Right ventricle myocardium superior (tissue), 1 donor: Measurements from ENCODE around the gene NSMF. TPM values are rescaled to one million over a fixed set of nuclear protein-coding genes. Genes with fewer than 3 reads are reported as not detected.
"Not testable (repeated sequence)": the region's sequence is repeated elsewhere in the genome, so short reads cannot be mapped to it uniquely, and the experiment has no call there.

Experiments used
- ATAC-seq: fragments of 200-7000 bp; cut with Tn5 transposase; one replicate; pipeline ENCODE4 v1.9.1; 2020; ENCODE audit warnings: mild to moderate bottlenecking; ENCODE audit not compliant: poor library complexity
- DNase-seq: peaks from one replicate; pipeline ENCODE4 v3.0.0-alpha.2; 2020
- intact Hi-C: fragments of 100-400 bp; cut with DNase I; formaldehyde crosslinking; loops from one replicate; pipeline ENCODE4 v1.11.2; 2022
- total RNA-seq: library from RNA; stranded (reverse); fragmentation: NEBNext Ultra II Directional; extraction: Animal tissue kit (Norgen Biotek cat#: 25700); gene quantifications from one replicate; pipeline ENCODE4 v1.2.1, GENCODE V29; 2021
- donor health status: DM: no; HTN: yes; CAD: no; lungs with severe emphysema.

Gene NSMF
- total RNA-seq, 1 donor from 2014 or later, result 10.0 TPM

DNA sequence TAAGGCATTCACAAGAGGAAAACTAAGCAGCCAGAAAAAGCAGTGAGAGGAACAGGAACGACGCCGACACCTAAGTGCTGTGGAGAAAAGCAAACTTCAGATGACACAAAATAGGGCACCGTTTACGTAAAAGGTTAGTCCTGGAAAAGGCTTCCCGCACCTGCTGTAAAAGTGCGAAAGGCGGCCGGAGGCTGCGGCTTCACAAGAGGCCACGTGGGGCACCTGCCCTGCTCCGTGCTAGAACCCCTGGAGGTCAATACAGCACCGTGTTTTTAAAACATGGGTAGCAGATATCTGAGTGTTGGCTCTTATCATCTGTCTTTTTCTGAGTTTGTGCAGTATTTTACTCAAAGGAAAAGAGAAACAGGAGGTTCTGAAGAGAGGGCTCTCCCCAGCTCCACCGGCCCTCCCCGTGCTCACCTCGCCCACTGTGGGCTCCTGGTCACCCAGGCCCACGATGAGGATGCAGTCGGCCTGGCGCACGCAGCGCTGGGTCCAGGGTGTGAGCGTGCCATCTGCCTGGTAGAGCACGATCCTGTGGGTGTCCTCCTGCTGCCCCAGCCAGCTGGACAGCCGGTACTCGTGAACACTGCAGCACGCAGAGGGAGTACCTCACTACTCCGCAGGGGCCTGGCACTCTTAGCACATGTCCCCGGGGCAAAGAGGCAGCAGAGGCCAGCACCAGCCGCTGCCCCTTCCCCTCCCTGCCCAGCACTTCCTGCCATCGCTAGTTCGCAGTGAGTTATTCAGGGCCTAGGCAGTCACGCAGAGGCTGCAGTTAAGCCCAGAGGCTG, 21.0 kb upstream of the NSMF start:
- intact Hi-C loops, result no loop called here
- peak; percentile 17 for DNase-seq
- ATAC-seq, result no peak

DNA sequence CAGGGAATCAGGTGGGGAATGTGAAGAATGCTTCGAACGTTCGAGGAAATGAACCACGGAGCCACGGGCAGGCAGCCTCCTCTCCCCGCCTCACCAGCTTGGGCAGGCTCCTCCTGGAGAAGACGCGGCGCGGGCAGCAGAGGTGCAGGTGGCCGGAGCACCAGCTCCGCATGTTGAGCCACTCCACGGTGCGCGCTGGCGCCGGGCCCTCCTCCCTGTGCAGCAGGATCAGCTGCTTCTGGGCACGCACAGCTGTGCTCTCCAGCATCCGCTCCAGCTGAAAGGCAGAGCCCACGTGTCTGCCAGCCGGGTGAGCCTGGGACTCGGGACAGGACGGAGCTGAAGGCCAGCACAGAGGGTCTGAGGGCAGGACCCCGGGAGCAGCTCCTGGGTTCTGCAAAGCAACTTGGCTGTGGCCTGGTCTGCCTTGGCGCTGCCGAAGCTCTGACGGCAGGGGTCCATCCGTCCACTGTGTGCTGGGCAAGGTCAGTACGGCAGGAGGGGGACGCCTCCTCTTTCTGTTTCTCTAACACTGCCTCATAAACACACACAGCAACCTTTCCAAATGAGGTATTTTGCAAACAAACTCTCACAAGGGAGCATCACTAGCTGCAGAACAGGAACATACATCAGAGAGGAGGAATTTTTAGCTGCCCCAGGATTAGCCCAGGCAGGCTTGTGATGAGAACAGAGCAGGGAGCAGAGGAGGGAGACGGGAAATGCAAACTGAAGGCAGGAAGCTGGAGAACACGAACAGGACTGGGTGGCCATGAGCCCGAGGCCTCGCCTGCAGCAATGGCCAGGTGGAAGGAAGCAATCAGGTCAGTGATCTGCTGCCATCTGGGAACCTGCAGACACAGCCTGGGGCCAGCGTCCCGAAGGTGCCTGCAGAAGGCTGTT, 20.1 kb upstream of the NSMF start:
- DNase-seq (peak; percentile 39), ATAC-seq (no peak)
- intact Hi-C loops, result no loop called here

DNA sequence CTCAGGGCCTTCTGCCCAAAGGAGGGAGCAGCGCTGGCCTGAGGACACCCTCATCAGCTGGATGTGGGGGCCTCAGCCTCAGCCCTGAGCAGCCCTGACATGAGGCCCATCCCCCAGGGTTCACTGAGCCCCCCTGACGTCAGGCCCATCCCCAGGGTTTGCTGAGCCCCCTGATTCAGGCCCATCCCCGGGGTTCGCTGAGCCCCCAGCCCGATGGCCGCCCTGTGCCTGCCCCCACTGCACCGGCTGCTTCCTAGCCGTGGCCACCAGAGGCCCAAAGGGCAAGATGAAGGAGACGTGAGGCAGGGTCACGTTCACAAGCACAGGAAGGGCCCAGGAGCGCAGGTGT, 19.5 kb upstream of the NSMF start:
- intact Hi-C loops, result no loop called here
- ATAC-seq (no peak), DNase-seq (peak; percentile 33)

DNA sequence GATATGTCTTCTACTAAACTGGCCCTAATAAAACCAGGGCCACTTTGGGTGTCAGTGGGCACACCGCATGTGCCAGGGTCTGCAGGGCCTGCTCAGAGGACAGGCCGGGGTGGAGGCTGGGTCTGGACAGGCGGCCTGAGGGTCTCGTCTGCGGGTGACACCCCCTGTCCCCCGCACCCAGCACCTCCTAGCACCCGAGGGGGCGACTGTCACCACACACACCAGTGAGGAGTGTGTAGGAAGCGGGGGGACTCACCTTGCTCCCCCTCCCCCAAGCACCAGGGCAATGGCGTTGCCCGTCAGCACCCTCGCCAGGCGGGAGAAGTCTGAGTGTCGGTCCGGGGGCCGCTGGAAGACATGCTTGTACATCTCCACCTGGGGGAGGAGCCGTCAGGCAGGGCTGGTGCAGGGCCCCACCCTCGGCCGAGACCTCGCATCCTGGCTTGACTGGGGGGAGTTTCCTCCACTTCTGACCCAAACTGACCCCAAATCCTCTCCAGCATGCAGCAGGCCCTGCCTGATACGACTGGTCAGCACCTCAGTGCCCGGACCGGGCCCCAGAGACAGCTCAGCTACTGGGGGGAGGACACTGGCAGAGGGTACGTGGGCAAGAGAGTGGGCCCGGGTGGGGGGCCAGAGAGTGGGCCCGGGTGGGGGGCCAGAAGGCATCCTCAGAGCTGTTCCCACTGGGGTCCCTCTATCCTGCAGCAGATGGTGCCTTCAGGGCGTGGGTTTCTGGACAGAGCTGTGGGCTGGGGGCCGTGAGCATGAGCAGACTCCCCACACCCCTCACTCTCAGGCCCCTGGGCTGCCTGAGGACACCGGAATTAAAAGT, 18.9 kb upstream of the NSMF start:
- ATAC-seq (no peak), DNase-seq (peak; percentile 16)
- intact Hi-C loops, result no loop called here

DNA sequence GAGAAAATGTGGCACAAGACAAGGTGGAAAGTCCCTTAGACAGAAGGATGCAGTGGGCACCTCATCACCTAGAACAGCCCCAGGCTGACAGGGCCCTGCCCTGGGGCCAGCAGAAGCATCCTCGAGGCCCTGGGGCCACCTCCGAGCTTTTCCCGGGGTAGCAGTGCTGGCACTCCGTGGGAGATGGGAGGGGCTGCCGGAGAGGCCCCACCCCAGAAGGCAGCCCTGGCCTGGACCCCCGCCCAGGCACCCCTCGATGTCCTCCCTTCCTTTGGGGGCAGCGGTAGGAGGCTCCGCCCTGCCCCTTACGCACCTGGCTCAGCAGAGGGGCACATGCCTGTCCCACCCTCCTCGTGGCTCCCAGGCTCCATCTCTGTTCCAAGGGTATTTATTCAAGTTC, 17.7 kb upstream of the NSMF start:
- intact Hi-C loops, result no loop called here
- no peak for ATAC-seq
- peak; percentile 22 for DNase-seq

DNA sequence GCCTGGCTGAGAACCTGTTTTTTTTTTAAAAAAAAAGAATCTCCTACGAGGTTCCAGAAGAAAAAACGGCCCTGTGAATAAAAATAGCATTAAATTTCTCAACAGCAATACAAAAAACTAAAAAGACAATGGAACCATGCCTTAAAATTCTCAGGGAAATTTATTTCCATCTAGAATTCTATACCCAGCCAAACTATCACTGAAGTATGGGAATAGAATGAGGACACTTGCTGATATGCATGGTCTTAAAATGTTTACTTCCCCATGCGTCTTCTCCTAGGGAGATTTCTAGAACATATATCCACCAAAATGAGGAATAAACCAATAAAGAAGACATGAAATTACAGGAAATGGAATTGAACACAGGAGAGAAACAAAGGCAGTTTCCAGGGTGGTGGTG, 16.5 kb upstream of the NSMF start:
- intact Hi-C loops, result no loop called here
- no peak for DNase-seq
- no peak for ATAC-seq

DNA sequence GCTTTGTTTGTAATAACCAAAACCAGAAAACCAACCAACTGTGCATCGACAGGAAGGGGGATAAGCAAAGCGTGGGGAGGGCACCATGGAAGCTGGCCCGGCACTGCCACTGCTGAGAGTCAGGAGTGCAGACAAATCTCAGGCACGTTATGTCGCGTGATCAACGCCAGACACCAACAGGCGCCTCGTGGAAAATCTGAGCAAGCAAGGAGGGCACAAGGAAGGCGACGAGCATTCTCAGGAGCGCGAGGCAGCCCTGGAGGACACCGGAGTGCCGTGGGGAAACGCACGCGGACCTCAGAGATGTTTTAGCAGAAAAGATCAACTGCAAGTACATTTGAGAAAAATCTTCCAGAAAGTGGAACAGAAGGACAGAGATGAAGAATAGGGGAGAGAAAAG, 15.1 kb upstream of the NSMF start:
- intact Hi-C loops, result no loop called here
- DNase-seq (peak; percentile 16), ATAC-seq (no peak)

DNA sequence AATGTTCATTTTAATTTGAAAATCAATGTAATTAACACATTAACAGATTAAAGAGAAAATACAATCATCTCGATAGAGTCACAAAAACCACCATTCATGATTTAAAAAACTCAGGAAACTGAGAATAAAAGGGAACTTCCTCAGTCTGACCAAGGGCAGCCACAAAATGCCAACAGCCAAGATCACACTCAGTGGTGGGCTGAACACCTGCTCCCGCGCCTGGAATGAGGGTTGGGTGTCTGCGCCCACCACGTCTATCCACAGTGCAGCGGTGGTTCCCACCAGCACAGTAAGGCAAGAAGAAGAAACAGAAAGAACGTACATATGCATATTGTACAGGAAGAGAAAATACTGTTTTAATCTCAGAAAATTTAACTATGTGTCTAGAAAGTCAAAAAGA, 11.7 kb upstream of the NSMF start:
- DNase-seq, result no peak
- intact Hi-C loops, result no loop called here
- ATAC-seq, result no peak

DNA sequence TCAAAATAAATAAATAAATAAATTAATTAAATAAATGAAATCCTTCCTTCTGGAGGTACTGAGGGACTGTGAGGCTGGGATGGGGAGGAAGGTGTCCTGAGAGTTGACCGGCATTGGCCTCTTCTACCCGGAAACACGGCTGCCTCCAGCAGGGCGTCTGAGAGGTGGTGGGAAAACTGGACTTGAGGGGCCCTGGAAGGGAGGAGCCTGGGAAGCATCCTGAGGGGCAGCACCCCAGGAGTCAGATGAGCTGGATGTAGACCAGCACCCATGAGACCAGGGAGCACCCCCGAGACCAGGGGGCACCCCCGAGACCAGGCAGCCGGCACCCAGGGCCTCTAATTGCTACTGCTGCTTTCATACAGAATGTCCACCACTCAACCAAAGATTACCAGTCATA, 8.8 kb upstream of the NSMF start:
- ATAC-seq (no peak), DNase-seq (peak; percentile 6)
- intact Hi-C loops, result no loop called here

DNA sequence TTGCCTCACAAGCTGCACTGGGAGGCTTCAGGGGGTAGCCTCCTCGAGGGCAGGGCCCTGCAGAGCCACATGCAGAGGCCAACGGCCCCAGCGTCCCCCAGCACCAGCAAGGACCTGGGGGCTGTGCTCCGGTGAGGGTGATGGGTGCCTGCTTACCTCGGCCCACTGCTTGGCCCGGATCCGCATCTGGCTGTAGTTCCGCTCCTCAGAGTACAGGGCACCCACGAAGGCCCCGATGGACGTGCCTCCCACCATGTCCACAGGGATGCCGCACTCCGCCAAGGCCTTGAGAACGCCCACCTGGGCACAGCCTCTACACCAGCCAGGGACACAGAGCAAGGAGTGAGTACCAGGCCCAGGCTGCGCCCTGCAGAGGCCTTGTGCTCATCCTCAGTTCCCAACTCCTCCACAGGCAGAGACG, 8.0 kb upstream of the NSMF start:
- intact Hi-C loops, result no loop called here
- no peak for ATAC-seq
- DNase-seq, result peak; percentile 22

DNA sequence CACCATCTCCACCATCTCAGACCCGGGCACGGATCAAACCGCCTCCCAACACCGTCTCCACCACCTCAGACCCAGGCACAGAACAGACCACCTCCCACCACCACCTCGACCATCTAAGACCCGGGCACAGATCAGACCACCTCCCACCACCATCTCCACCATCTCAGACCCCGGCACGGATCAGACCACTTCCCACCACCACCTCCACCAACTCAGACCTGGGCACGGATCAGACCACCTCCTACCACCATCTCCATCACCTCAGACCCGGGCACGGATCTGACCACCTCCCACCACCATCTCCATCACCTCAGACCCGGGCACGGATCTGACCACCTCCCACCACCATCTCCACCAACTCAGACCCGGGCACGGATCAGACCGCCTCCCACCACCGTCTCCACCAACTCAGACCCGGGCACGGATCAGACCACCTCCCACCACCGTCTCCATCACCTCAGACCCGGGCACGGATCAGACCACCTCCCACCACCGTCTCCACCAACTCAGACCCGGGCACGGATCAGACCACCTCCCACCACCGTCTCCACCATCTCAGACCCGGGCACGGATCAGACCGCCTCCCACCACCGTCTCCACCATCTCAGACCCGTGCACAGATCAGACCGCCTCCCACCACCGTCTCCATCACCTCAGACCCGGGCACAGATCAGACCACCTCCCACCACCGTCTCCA, 7.4 kb upstream of the NSMF start:
- ATAC-seq, intact Hi-C loops: not testable (repeated sequence)
- DNase-seq, result peak; percentile 10

DNA sequence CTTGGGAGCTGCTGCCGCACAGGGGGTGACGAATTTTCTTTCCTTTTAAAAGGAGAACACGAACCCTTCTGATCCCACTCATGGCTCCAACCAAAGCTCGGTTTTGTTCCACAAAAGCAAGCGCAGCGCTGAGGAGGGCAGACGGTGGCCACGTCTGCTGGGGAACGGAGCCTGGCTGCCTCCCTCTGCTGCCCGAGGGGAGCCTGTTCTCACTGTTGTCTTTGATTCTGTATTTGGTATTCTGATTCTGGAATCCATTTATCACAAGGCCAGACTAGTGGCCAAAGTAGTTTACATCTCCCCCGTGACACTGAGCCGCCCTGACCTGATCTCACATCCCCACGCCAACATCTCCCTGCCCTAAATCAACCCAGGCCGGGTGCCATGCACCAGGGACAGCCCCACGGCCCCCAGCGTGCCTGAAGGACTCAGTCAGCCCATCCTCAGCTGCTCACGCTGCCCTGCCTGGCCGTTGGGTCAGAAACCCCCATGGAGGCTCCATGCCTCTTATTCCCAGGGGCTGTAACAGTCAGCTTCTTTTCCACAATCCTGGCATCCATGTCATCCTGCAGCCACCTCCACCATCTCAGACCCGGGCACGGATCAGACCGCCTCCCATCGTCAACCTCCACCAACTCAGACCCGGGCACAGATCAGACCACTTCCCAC, 6.7 kb upstream of the NSMF start:
- peak; percentile 29 for DNase-seq

DNA sequence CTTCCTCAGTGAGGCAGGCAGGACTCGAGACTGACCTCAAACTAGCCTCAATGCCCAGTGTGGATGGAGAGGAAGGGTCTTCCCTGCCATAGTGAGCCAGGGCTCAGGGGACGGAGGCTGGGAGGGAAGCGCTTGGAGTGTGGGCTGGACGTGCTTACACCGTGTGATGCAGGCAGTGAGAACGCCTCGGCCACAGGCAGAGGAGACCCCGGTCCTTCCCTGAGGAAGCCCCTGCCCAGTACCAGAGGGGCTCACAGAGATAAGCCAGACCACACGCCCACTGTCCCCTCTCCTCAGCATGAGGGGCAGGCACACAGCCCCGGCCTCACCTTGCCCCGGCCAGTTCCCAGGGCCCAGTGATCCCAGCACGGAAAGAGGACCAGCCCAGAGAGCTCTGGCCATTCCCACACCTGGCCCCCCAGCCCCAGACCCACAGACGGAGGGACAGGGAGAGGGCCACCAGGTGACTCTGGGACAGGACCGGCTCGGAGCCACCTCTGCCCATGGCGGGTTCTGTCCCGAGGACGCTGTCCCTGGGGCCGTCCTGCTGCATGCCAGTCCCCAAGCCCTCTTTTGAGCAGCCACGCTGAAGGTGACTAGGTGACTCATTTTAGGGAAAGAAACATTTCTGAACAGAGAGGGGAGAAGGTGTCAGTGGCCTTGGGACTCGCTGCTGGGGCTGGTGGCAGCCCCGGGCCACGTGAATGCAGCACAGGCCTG, 6.0 kb upstream of the NSMF start:
- intact Hi-C loops, result no loop called here
- DNase-seq, result peak; percentile 27
- no peak for ATAC-seq

More for the DNA sequence above, 6.7 kb upstream of the NSMF start:
- no peak for ATAC-seq
- intact Hi-C loops, result no loop called here

DNA sequence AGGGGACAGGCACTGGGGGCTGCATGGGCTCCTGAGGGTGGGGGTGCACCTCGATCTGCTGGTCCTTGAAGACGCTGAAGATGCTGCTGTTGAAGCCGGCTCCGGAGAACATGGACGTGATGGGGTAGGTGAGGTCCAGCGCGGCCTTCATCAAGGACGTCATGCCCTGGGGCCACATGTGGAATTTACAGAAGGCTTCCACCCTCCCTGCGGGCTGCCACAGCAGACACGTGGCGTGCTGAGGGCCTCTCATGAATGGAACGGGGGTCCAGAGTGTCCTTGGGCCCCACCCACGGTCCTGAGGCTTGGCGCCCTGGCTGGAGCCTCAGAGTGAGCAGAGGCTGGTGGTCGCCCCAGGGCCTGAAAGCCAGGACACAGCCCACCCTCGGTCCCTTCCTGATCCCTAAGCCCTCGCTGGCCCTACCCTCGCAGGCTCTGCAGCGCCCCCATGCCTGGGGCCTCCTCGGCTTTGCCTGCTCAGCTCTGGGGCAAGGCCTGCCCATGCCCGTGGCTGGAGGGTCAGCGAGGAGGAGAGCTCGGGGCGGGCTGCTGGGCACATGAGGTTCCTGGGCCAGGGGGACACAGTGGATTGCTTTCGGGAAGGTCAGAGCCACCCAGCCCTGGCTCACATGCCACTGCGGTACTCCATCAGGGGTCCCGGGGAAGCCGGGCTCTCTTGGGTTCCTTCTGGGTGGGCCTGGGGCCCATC, 5.3 kb upstream of the NSMF start:
- intact Hi-C loops, result no loop called here
- ATAC-seq, result no peak
- peak; percentile 42 for DNase-seq

DNA sequence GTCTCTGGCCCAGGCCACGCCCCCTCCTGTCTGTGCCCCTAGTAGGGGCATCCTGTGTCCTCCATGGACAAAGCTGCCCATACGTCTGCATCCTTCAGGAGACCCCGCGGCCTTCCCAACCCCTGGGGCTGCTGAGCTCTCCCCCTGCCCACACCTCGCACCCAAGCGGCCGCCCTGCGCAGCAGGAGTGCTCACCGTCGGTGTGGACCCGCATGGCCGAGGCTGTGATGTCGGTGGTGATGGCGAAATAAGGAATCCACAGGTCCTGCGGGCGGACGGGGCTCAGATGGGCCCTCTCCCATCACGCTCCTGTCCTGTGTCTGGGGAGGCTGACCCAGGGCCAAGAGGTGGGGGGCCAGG, 4.8 kb upstream of the NSMF start:
- intact Hi-C loops, result no loop called here
- no peak for DNase-seq

DNA sequence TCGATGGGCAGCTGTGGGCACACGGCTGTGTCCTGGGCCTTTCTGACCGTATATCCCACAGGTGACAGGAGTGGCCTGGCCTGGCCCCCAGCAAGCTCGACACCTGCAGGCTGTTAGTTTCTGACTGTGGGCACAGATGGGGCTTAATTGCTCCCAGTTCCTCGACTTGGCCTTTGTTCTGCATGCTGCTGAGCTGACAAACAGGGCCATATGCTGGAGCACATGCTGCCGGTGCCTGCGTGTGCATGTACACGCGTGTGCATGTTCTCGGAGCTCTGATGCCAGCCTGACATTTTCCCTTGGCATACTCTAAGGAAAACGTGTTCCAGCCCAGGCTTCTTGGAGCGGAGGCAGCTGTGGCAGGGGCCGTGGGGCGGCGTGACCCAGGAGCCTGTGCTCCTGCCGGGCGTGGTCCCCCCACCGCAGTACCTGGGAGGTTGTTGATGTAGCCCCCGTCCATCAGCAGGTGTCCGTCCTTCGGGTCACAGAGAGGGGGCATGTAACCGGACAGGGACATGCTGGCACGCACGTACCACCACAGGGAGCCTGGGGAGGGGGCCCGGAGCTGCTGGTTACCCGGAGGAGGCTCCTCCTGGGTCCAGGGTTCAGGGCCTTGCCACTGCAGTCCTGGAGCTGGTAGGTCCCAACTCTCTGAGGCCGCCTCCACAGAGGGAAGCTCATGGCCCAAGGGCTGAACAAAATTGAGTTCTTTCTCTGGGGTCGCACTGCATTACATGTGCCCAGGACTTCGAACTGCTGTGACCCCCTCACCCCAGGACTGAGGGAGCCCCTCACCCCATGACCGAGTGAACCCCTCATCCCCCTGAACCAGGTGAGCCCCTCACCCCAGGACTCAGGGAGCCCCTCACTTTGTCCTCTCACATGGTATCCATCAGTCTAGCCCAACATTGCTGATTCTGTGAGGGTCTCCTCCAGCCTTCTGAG, 4.1 kb upstream of the NSMF start:
- DNase-seq, result peak; percentile 36
- intact Hi-C loops, result no loop called here
- no peak for ATAC-seq

More for the DNA sequence above, 4.8 kb upstream of the NSMF start:
- ATAC-seq, result no peak
